Coronary artery (tissue), 2 donors: ENCODE data around the gene PSMD12.

Source experiments
- DNase-seq: peaks from one replicate; pipeline ENCODE4 v3.0.0-alpha.2; 2017; ENCODE audit warnings: low spot score
- H3K27ac ChIP-seq, 2 donors: fragments of 200-600 bp; sonication (generic); one replicate each; pipeline ENCODE4 v1.5.1; 2016 to 2019
- H3K4me3 ChIP-seq: fragments of 200-600 bp; sonication (generic); 2 replicates; pipeline ENCODE4 v1.5.1; 2016; ENCODE audit warnings: mild to moderate bottlenecking, moderate library complexity
- CTCF ChIP-seq: fragments of 200-600 bp; sonication (generic); IDR thresholded peaks from one replicate; pipeline ENCODE4 v1.5.1; 2019; ENCODE audit warnings: antibody characterized with exemption

PSMD12 gene

GRCh38 chr17:67366193-67367157 is at the start of gene PSMD12:
PSMD12 (minus strand) TSS chr17:67366577; CDS start chr17:67366519, 58 bp downstream.
- TF ChIP-seq CTCF: no peak
- Histone ChIP-seq H3K27ac (peak within 1 kb of the TSS; percentile 92 to 97), H3K4me3 (peak within 1 kb of the TSS; percentile 99)
- peak; percentile 94 for DNase-seq

- TF ChIP-seq CTCF: no peak
- Histone ChIP-seq H3K4me3 (no peak overlapping the region), H3K27ac (no peak overlapping the region)
- DNase-seq: no peak
These were observed 48.9 kb upstream of the PSMD12 start for GRCh38 chr17:67415291-67415690.

- Histone ChIP-seq H3K4me3 (no peak overlapping the region), H3K27ac (no peak overlapping the region)
- no peak for TF ChIP-seq CTCF
- no peak for DNase-seq
These were observed 48.2 kb upstream of the PSMD12 start for GRCh38 chr17:67414559-67414958.

GRCh38 chr17:67414130-67414529 is 47.8 kb upstream of the PSMD12 start:
- no peak for DNase-seq
- H3K27ac ChIP-seq: no peak overlapping the region
- TF ChIP-seq CTCF: no peak
- no peak overlapping the region for H3K4me3 ChIP-seq

GRCh38 chr17:67413388-67413787 is 47.0 kb upstream of the PSMD12 start:
- TF ChIP-seq CTCF: no peak
- DNase-seq: no peak
- no peak overlapping the region for H3K27ac ChIP-seq
- H3K4me3 ChIP-seq: no peak overlapping the region

GRCh38 chr17:67412941-67413340 is 46.6 kb upstream of the PSMD12 start:
- no peak for TF ChIP-seq CTCF
- H3K27ac ChIP-seq: no peak overlapping the region
- DNase-seq: no peak
- H3K4me3 ChIP-seq: no peak overlapping the region

GRCh38 chr17:67412032-67412431 is 45.7 kb upstream of the PSMD12 start:
- TF ChIP-seq CTCF: no peak
- DNase-seq: no peak

More at GRCh38 chr17:67412032-67412431, 45.7 kb upstream of the PSMD12 start:
- Histone ChIP-seq H3K27ac (no peak overlapping the region), H3K4me3 (no peak overlapping the region)
